Esophagus muscularis mucosa (tissue), 3 donors: ENCODE results near the gene DPM1.

Experiments used
- CTCF ChIP-seq, 3 experiments: fragments of 200-600 bp in 2 of 3; fragments of 450-650 bp in 1 of 3; sonication (generic) in 2 of 3; IDR thresholded peaks; one replicate each; pipeline ENCODE4 v1.5.1; 2017 to 2019; ENCODE audit warnings: antibody characterized with exemption in 3 of 3, mild to moderate bottlenecking in 2 of 3, moderate library complexity in 1 of 3
- POLR2AphosphoS5 ChIP-seq, 2 donors: sonication (generic); formaldehyde crosslinking; IDR thresholded peaks; one replicate each; pipeline ENCODE4 v1.6.1; 2017; ENCODE audit warnings: antibody characterized with exemption in 2 of 2

DNA sequence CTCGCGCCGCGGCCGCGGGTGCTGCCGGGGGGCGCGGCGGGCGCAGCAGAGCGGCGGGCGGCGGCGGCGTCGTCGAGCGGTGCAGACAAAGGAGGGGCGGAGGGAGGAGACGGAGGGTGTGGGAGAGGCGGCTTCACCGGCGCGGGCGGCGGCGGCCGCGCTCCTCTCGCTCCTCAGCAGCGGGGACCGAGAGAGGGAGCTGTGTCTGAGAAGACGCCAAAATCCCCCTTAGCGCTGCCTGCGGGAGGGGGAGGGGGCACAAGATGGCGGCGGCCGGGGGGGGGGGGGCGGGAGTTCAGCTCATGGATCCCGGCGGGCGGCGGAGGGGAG, 27.4 kb downstream of the DPM1 start:
- TF ChIP-seq POLR2AphosphoS5 (IDR thresholded peaks at IDR 0.05) = no peak
- no peak for TF ChIP-seq CTCF (IDR thresholded peaks at IDR 0.05)
